ENCODE measurements around the gene TMEM62.

DNA sequence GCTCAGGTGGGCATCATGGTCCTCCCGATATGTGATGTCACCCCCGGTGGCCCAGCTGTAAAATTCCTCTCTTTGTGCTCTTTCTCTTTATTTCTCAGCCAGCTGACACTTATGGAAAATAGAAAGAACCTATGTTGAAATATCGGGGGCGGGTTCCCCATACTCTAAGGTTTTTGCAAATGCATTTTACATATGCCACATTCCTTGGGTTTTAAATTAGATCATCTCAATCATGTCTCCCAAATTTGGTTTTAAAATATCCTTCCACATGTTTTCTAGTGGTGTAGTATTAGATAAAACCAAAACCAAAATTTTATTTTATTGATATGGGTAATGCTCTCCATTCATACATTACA is 4.4 kb upstream of the TMEM62 start:
- TF ChIP-seq, protein P1, sequence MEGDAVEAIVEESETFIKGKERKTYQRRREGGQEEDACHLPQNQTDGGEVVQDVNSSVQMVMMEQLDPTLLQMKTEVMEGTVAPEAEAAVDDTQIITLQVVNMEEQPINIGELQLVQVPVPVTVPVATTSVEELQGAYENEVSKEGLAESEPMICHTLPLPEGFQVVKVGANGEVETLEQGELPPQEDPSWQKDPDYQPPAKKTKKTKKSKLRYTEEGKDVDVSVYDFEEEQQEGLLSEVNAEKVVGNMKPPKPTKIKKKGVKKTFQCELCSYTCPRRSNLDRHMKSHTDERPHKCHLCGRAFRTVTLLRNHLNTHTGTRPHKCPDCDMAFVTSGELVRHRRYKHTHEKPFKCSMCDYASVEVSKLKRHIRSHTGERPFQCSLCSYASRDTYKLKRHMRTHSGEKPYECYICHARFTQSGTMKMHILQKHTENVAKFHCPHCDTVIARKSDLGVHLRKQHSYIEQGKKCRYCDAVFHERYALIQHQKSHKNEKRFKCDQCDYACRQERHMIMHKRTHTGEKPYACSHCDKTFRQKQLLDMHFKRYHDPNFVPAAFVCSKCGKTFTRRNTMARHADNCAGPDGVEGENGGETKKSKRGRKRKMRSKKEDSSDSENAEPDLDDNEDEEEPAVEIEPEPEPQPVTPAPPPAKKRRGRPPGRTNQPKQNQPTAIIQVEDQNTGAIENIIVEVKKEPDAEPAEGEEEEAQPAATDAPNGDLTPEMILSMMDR (IDR thresholded peaks at IDR 0.05; ENCODE audit: low read depth, low read length), result no peak
- TF ChIP-seq EZH2phosphoT487 (IDR thresholded peaks at IDR 0.05; ENCODE audit: low read depth), result no peak

All from OCI-LY3 (cell line).